H1 (cell line): ENCODE results near the gene POLD4. TPM values are rescaled to one million over a fixed set of nuclear protein-coding genes. Genes with fewer than 3 reads are reported as not detected.

Experiments used
- MAFK ChIP-seq: IDR thresholded peaks from 2 replicates; pipeline ENCODE4 v1.6.1; 2012; ENCODE audit warnings: low read depth, mild to moderate bottlenecking, improper control_type of control experiment, low read length
- polyA plus RNA-seq, 7 experiments: library from polyadenylated mRNA; depleted of rRNA in 3 of 7; stranded (reverse) in 5 of 7; unstranded in 2 of 7; fragments of >200 nt in 5 of 7; fragments of 200-250 nt in 2 of 7; gene quantifications; 1 replicate in 5 of 7; 2 replicates in 1 of 7; 4 replicates in 1 of 7; pipeline versions ENCODE4 v1.2.1 to v1.2.3, GENCODE V29; 2011 to 2013; ENCODE audit warnings: missing spikeins in 2 of 7, mixed read lengths in 2 of 7
- total RNA-seq: library from RNA; stranded (reverse); fragmentation: NEBNext Ultra II Directional; extraction: Animal tissue kit (Norgen Biotek cat#: 25700); gene quantifications from 2 replicates; pipeline ENCODE4 v1.2.1, GENCODE V29; 2021

POLD4 gene
- total and polyA plus RNA-seq, 2 of the 8 experiments (the other 6 are each of a cell fraction or from before 2014, with no cell fraction given) = 21.2 to 46.7 TPM

DNA sequence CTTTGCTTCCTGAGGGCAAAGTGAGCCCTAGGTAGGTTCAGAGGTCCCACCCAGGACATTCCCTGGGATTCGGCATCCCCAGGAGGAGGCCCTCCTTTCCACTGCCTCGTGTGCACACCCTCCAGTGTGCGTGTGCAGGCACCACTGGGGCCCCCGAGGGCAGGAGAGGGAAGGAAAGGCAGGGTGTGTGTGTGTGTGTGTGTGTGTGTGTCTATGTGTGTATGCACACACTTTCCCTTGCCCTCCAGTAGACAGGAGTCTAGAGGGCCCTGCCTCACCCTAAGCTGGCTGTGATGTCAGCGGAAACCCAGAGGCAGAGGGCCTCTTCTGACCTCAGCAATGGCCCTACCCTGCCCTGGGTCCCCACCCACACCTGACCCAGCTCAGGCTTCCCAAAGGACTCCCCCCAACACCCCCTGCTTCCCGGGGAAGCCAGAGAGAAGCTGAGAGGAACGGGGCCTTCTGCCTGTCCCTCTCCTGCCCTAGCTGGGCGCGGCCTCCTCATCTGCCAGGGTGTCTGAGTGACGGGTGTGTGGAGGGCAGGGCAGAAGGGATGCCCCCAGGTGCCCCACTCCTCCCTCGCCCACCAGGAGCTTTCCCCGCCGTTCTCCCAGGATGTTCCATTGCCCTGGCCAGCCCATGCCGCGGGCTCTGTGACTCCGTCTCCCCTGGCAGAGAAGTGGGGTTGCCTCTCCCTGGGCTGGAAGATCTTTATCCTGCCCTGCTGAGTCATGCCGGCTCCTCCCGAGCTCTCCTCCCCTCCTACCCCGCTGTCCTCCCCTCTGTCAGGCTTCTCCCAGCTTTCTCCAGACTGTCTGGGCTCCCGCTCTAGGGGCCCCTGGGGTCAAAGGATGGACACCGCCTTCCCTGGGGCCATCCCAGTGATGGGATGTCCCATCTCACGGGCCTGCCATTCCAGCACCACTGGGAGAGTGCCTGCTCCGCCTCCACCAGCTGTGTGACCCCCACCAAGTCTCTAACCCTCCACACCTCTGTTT lies 26.0 kb upstream of the POLD4 start (continued):
- no peak for TF ChIP-seq MAFK
